ENCODE data around the gene MLLT1. TPM values are rescaled to one million over a fixed set of nuclear protein-coding genes. Genes with fewer than 3 reads are reported as not detected.

The MLLT1 gene
- total and polyA plus RNA-seq, 12 donors = 21.4 to 48.3 (median 31.7) TPM

- Histone ChIP-seq H3K9me3 (peaks cover 0 to 24% (median 1%) of the 10 kb centered on the region in 11 donors), H3K36me3 (no peaks in the 10 kb centered on the region), H3K4me3 (no peak overlapping the region), H3K4me1 (no peaks in the 10 kb centered on the region), H3K27ac (no peak overlapping the region), H3K27me3 (peaks cover 0 to 22% (median 0%) of the 10 kb centered on the region in 7 donors)
- TF ChIP-seq, protein P1, sequence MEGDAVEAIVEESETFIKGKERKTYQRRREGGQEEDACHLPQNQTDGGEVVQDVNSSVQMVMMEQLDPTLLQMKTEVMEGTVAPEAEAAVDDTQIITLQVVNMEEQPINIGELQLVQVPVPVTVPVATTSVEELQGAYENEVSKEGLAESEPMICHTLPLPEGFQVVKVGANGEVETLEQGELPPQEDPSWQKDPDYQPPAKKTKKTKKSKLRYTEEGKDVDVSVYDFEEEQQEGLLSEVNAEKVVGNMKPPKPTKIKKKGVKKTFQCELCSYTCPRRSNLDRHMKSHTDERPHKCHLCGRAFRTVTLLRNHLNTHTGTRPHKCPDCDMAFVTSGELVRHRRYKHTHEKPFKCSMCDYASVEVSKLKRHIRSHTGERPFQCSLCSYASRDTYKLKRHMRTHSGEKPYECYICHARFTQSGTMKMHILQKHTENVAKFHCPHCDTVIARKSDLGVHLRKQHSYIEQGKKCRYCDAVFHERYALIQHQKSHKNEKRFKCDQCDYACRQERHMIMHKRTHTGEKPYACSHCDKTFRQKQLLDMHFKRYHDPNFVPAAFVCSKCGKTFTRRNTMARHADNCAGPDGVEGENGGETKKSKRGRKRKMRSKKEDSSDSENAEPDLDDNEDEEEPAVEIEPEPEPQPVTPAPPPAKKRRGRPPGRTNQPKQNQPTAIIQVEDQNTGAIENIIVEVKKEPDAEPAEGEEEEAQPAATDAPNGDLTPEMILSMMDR (IDR thresholded peaks at IDR 0.05) = no peak
- no peak for DNase-seq
- WGBS, 2 donors = 71 to 74% methylated on average over 3 of the region's 3 CpGs
- intact Hi-C loops (cut with DNase I) = no loop called here
- ATAC-seq = no peak
Observed at GRCh38 chr19:6172074-6172863, 107.5 kb downstream of the MLLT1 start.

GRCh38 chr19:6167115-6167514 lies 112.7 kb downstream of the MLLT1 start:
- TF ChIP-seq, protein P1 (IDR thresholded peaks at IDR 0.05) = no peak
- intact Hi-C loops (cut with DNase I) = loop anchor here in 4 of 10 donors (2.0 to 5.0 kb wide), 3 partner anchors 125 to 135 kb away; no protein-coding TSS in a partner anchor
- 86 to 97% methylated on average over 1 of the region's 1 CpG for WGBS, 2 donors

GRCh38 chr19:6164906-6165531 lies 114.8 kb downstream of the MLLT1 start:
- DNase-seq (no peak), ATAC-seq (no peak)
- TF ChIP-seq, protein P1 (IDR thresholded peaks at IDR 0.05) = no peak
- H3K4me1 ChIP-seq = peaks cover 0 to 8% (median 0%) of the 10 kb centered on the region in 9 donors
- no peak overlapping the region for H3K27ac ChIP-seq
- 83 to 88% methylated on average over 5 of the region's 5 CpGs for WGBS, 2 donors
- H3K36me3 ChIP-seq = no peaks in the 10 kb centered on the region
- no peaks in the 10 kb centered on the region for H3K27me3 ChIP-seq
- H3K9me3 ChIP-seq = peaks cover 0 to 9% (median 0%) of the 10 kb centered on the region in 11 donors
- H3K4me3 ChIP-seq = no peak overlapping the region
- intact Hi-C loops (cut with DNase I) = loop anchor here in 3 of 10 donors (2.0 to 5.0 kb wide), 3 partner anchors 127 to 137 kb away; no protein-coding TSS in a partner anchor

More at GRCh38 chr19:6167115-6167514, 112.7 kb downstream of the MLLT1 start:
- Histone ChIP-seq H3K27ac (no peak overlapping the region), H3K4me3 (no peak overlapping the region), H3K36me3 (no peaks in the 10 kb centered on the region), H3K27me3 (no peaks in the 10 kb centered on the region), H3K4me1 (peaks cover 0 to 1% (median 0%) of the 10 kb centered on the region in 9 donors), H3K9me3 (peaks cover 0 to 24% (median 1%) of the 10 kb centered on the region in 11 donors)
- no peak for DNase-seq
- no peak for ATAC-seq

GRCh38 chr19:6161271-6161850 lies 118.4 kb downstream of the MLLT1 start:
- intact Hi-C loops (cut with DNase I) = no loop called here
- H3K4me1 ChIP-seq = peaks cover 0 to 8% (median 0%) of the 10 kb centered on the region in 9 donors
- TF ChIP-seq, protein P1 (IDR thresholded peaks at IDR 0.05) = no peak
- peaks cover 0 to 29% (median 10%) of the 10 kb centered on the region in 11 donors for H3K9me3 ChIP-seq
- DNase-seq (peak; percentile 18 to 63), ATAC-seq (peak; percentile 79 to 96 (median 89))
- no peaks in the 10 kb centered on the region for H3K36me3 ChIP-seq
- H3K27me3 ChIP-seq = no peaks in the 10 kb centered on the region
- peak overlapping the region in 6 of 10 donors; percentile 21 to 63 (median 32) for H3K27ac ChIP-seq
- no peak overlapping the region for H3K4me3 ChIP-seq
- 34 to 35% methylated on average over 8 of the region's 8 CpGs for WGBS, 2 donors
